Neutrophil (primary cell): Measurements from ENCODE around the gene EPB41L4B.

Experiments
- H3K27ac ChIP-seq: fragments of 200-600 bp; sonication (generic); 2 replicates; pipeline ENCODE4 v1.5.1; 2016; ENCODE audit warnings: mild to moderate bottlenecking, moderate library complexity
- H3K27me3 ChIP-seq: fragments of 200-600 bp; sonication (generic); 2 replicates; pipeline ENCODE4 v1.6.0; 2016; ENCODE audit warnings: mild to moderate bottlenecking
- H3K36me3 ChIP-seq: fragments of 200-600 bp; sonication (generic); 2 replicates; pipeline ENCODE4 v1.5.1; 2017
- H3K4me1 ChIP-seq, 2 experiments: fragments of 200-600 bp in 1 of 2; sonication (generic) in 1 of 2; 1 replicate in 1 of 2; 2 replicates in 1 of 2; pipeline versions ENCODE4 v1.5.1 to v1.6.1; 2013 to 2016; ENCODE audit warnings: low read depth in 1 of 2, low read length in 1 of 2, mild to moderate bottlenecking in 1 of 2, moderate library complexity in 1 of 2; ENCODE audit not compliant: control insufficient read depth in 1 of 2, insufficient read depth in 1 of 2
- H3K4me3 ChIP-seq, 2 experiments: fragments of 200-600 bp in 1 of 2; sonication (generic) in 1 of 2; 1 replicate in 1 of 2; 2 replicates in 1 of 2; pipeline ENCODE4 v1.5.1; 2013 to 2016; ENCODE audit warnings: low read depth in 1 of 2, low read length in 1 of 2, mild to moderate bottlenecking in 1 of 2, moderate library complexity in 1 of 2
- H3K9me3 ChIP-seq: fragments of 200-600 bp; sonication (generic); 2 replicates; pipeline ENCODE4 v1.5.1; 2016
- TF ChIP-seq, protein P1 (sequence below): fragments of 200-600 bp; sonication (generic); IDR thresholded peaks from 2 replicates; pipeline ENCODE4 v1.5.1; 2016; ENCODE audit warnings: antibody characterized with exemption

The EPB41L4B gene

DNA sequence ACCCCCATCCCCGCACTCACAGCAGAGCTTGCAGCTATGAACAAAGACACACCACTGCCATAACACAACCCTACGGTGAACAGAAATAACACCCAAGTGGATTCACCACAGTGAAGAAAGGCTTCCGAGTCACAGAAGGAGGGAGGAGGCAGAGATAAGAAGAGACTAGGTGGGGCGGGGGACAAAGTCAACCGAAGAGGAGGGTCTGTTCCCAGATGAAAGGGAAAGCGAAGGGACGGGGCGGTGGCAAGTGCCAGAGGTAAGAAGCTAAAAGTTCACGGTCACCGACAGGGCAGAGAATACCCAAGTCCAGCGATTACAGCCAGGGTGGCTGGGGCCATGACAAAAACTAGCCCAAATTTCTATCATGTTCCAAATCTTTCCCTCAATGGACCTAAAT is 21.0 kb downstream of the EPB41L4B start:
- H3K36me3 ChIP-seq, result no peaks in the 10 kb centered on the region
- TF ChIP-seq, protein P1, sequence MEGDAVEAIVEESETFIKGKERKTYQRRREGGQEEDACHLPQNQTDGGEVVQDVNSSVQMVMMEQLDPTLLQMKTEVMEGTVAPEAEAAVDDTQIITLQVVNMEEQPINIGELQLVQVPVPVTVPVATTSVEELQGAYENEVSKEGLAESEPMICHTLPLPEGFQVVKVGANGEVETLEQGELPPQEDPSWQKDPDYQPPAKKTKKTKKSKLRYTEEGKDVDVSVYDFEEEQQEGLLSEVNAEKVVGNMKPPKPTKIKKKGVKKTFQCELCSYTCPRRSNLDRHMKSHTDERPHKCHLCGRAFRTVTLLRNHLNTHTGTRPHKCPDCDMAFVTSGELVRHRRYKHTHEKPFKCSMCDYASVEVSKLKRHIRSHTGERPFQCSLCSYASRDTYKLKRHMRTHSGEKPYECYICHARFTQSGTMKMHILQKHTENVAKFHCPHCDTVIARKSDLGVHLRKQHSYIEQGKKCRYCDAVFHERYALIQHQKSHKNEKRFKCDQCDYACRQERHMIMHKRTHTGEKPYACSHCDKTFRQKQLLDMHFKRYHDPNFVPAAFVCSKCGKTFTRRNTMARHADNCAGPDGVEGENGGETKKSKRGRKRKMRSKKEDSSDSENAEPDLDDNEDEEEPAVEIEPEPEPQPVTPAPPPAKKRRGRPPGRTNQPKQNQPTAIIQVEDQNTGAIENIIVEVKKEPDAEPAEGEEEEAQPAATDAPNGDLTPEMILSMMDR, result no peak
- peaks cover 53% of the 10 kb centered on the region for H3K27me3 ChIP-seq
- H3K9me3 ChIP-seq, result no peaks in the 10 kb centered on the region
- no peaks in the 10 kb centered on the region for H3K4me1 ChIP-seq
- H3K4me3 ChIP-seq, result no peak overlapping the region
- H3K27ac ChIP-seq, result no peak overlapping the region

GRCh38 chr9:109297899-109298298 is 23.0 kb downstream of the EPB41L4B start:
- no peaks in the 10 kb centered on the region for H3K36me3 ChIP-seq
- H3K4me3 ChIP-seq, result no peak overlapping the region
- TF ChIP-seq, protein P1, result no peak
- no peaks in the 10 kb centered on the region for H3K4me1 ChIP-seq
- H3K27ac ChIP-seq, result no peak overlapping the region
- H3K9me3 ChIP-seq, result no peaks in the 10 kb centered on the region
- H3K27me3 ChIP-seq, result peaks cover 45% of the 10 kb centered on the region

GRCh38 chr9:109295221-109296130 is 25.4 kb downstream of the EPB41L4B start:
- H3K36me3 ChIP-seq, result no peaks in the 10 kb centered on the region
- peaks cover 30% of the 10 kb centered on the region for H3K27me3 ChIP-seq
- TF ChIP-seq, protein P1, result no peak
- H3K27ac ChIP-seq, result no peak overlapping the region
- no peaks in the 10 kb centered on the region for H3K9me3 ChIP-seq
- no peaks in the 10 kb centered on the region for H3K4me1 ChIP-seq
- H3K4me3 ChIP-seq, result no peak overlapping the region

DNA sequence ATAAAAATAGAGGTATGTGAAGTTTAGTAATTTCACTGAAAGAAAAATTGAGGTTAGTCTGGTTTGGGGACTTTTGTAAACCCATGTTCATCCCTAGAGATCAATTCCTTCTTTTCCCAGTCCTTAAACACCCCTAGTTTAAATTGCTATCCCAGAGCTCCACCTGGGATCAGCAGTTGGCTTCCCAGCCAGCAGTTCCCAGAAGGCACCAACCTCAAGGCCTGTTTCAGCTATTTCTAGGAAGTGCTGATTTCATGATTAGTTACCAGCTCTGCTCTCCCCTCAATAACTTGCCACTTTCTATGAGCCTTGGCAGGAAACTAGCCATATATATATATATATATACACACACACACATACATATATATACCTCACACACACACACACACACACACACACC is 30.5 kb downstream of the EPB41L4B start:
- Histone ChIP-seq H3K27me3 (peaks cover 17% of the 10 kb centered on the region), H3K9me3 (no peaks in the 10 kb centered on the region), H3K27ac (no peak overlapping the region), H3K36me3 (no peaks in the 10 kb centered on the region), H3K4me1 (no peaks in the 10 kb centered on the region), H3K4me3 (no peak overlapping the region)
- TF ChIP-seq, protein P1, result no peak

- H3K4me3 ChIP-seq, result no peak overlapping the region
- no peaks in the 10 kb centered on the region for H3K4me1 ChIP-seq
- no peaks in the 10 kb centered on the region for H3K36me3 ChIP-seq
Measured at GRCh38 chr9:109289931-109290330, 30.9 kb downstream of the EPB41L4B start.

More at GRCh38 chr9:109289931-109290330, 30.9 kb downstream of the EPB41L4B start:
- Histone ChIP-seq H3K9me3 (no peaks in the 10 kb centered on the region), H3K27ac (no peak overlapping the region), H3K27me3 (peaks cover 12% of the 10 kb centered on the region)
- TF ChIP-seq, protein P1, result no peak
